Measurements from ENCODE around the gene PALM.

Gene PALM

GRCh38 chr19:732148-733069 is 23.7 kb downstream of the PALM start:
- TF ChIP-seq REST (IDR thresholded peaks at IDR 0.05; ENCODE audit: insufficient read depth in 1 of 2, low read depth in 2 of 2, low read length in 2 of 2), result no peak
- no peak for TF ChIP-seq POLR2AphosphoS5 (IDR thresholded peaks at IDR 0.05; ENCODE audit: low read depth, low read length)
- TF ChIP-seq SIN3A (IDR thresholded peaks at IDR 0.05; ENCODE audit: borderline replicate concordance, insufficient read depth, low read length), result no peak
- TF ChIP-seq TAF1 (IDR thresholded peaks at IDR 0.05; ENCODE audit: borderline replicate concordance, insufficient read depth, low read length), result no peak
- no peak for TF ChIP-seq FOXP2 (optimal IDR thresholded peaks at IDR 0.05; ENCODE audit: borderline replicate concordance, extremely low read depth, extremely low read length, insufficient read depth)

GRCh38 chr19:734716-735115 is 26.0 kb downstream of the PALM start:
- TF ChIP-seq SIN3A (IDR thresholded peaks at IDR 0.05; ENCODE audit: borderline replicate concordance, insufficient read depth, low read length) (no peak), TAF1 (IDR thresholded peaks at IDR 0.05; ENCODE audit: borderline replicate concordance, insufficient read depth, low read length) (no peak), FOXP2 (optimal IDR thresholded peaks at IDR 0.05; ENCODE audit: borderline replicate concordance, extremely low read depth, extremely low read length, insufficient read depth) (no peak), REST (IDR thresholded peaks at IDR 0.05; ENCODE audit: insufficient read depth in 1 of 2, low read depth in 2 of 2, low read length in 2 of 2) (no peak), POLR2AphosphoS5 (IDR thresholded peaks at IDR 0.05; ENCODE audit: low read depth, low read length) (no peak)

- TF ChIP-seq TAF1 (IDR thresholded peaks at IDR 0.05; ENCODE audit: borderline replicate concordance, insufficient read depth, low read length), result no peak
- TF ChIP-seq REST (IDR thresholded peaks at IDR 0.05; ENCODE audit: insufficient read depth in 1 of 2, low read depth in 2 of 2, low read length in 2 of 2), result no peak
Observed at GRCh38 chr19:736125-736524, 27.4 kb downstream of the PALM start.

- TF ChIP-seq FOXP2 (optimal IDR thresholded peaks at IDR 0.05; ENCODE audit: borderline replicate concordance, extremely low read depth, extremely low read length, insufficient read depth) (no peak), SIN3A (IDR thresholded peaks at IDR 0.05; ENCODE audit: borderline replicate concordance, insufficient read depth, low read length) (no peak), POLR2AphosphoS5 (IDR thresholded peaks at IDR 0.05; ENCODE audit: low read depth, low read length) (no peak), TAF1 (IDR thresholded peaks at IDR 0.05; ENCODE audit: borderline replicate concordance, insufficient read depth, low read length) (no peak), REST (IDR thresholded peaks at IDR 0.05; ENCODE audit: insufficient read depth in 1 of 2, low read depth in 2 of 2, low read length in 2 of 2) (no peak)
Observed at GRCh38 chr19:737591-738093, 28.9 kb downstream of the PALM start.

Measured in PFSK-1 (cell line).